Mammary epithelial cell (primary cell): ENCODE results near the gene CEP112.

ENCODE experiments used
- EZH2 ChIP-seq: IDR thresholded peaks from 2 replicates; pipeline ENCODE4 v1.6.1; 2012; ENCODE audit warnings: low read length, inconsistent platforms, borderline replicate concordance
- TF ChIP-seq, protein P1 (sequence below), 2 donors: IDR thresholded peaks in 1 of 2; conservative IDR thresholded peaks in 1 of 2; 2 replicates each; pipeline ENCODE4 v1.5.1; 2011 to 2012; ENCODE audit warnings: inconsistent platforms in 2 of 2, low read length in 2 of 2, mild to moderate bottlenecking in 2 of 2, control low read depth in 1 of 2, low read depth in 1 of 2; ENCODE audit not compliant: insufficient read depth in 1 of 2; ENCODE audit errors: extremely low read depth in 1 of 2

GRCh38 chr17:65593855-65594845 lies 597.8 kb downstream of the CEP112 start:
- TF ChIP-seq, protein P1, sequence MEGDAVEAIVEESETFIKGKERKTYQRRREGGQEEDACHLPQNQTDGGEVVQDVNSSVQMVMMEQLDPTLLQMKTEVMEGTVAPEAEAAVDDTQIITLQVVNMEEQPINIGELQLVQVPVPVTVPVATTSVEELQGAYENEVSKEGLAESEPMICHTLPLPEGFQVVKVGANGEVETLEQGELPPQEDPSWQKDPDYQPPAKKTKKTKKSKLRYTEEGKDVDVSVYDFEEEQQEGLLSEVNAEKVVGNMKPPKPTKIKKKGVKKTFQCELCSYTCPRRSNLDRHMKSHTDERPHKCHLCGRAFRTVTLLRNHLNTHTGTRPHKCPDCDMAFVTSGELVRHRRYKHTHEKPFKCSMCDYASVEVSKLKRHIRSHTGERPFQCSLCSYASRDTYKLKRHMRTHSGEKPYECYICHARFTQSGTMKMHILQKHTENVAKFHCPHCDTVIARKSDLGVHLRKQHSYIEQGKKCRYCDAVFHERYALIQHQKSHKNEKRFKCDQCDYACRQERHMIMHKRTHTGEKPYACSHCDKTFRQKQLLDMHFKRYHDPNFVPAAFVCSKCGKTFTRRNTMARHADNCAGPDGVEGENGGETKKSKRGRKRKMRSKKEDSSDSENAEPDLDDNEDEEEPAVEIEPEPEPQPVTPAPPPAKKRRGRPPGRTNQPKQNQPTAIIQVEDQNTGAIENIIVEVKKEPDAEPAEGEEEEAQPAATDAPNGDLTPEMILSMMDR (conservative IDR thresholded peaks at IDR 0.05 in 1 of 2, IDR thresholded peaks at IDR 0.05 in 1 of 2; ENCODE audit: extremely low read depth in 1 of 2, insufficient read depth in 1 of 2, low read depth in 1 of 2, low read length in 2 of 2) = no peak
- no peak for TF ChIP-seq EZH2
